SH-SY5Y (cell line): Measurements from ENCODE around the gene USP6NL.

ENCODE experiments used
- GATA2 ChIP-seq: IDR thresholded peaks from 2 replicates; pipeline ENCODE4 v1.6.1; 2011; ENCODE audit warnings: mild to moderate bottlenecking, low read depth, low read length
- GATA3 ChIP-seq: IDR thresholded peaks from 2 replicates; pipeline ENCODE4 v1.6.1; 2011; ENCODE audit warnings: low read depth, mild to moderate bottlenecking, low read length, moderate library complexity

DNA sequence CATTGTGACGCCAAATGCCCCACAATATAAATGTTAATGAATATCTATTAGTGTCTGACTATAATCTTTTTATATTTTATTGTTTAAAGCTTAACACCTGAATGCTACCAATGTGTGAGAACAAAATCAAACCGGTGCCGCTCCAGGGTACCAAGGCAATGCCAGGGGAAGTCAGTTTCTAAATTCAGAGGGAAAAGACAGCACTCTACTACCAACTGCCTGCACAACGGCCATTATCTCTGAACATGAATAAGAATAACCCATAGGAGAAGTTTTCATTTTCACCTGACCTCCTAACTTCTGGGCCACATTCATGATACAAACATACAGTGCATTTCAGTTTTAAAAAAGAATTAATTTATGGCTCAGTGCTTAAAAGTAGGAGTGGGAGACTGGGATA lies 21.7 kb downstream of the USP6NL start:
- TF ChIP-seq GATA2 (no peak), GATA3 (no peak)
